WERI-Rb-1 (cell line): ENCODE data around the gene NFYA.

Source experiments
- DNase-seq: peaks from one replicate; pipeline ENCODE4 v3.0.0-alpha.2; 2020
- H3K27ac ChIP-seq: fragments of 250-450 bp; sonication (Bioruptor Pico); 2 replicates; pipeline ENCODE4 v1.5.1; 2020; ENCODE audit warnings: mild to moderate bottlenecking, moderate library complexity
- H3K27me3 ChIP-seq: fragments of 250-450 bp; sonication (Bioruptor Pico); 2 replicates; pipeline ENCODE4 v1.5.1; 2021; ENCODE audit warnings: mild to moderate bottlenecking, low read depth, moderate library complexity; ENCODE audit not compliant: insufficient read depth, severe bottlenecking
- H3K36me3 ChIP-seq: fragments of 250-450 bp; sonication (Bioruptor Pico); 2 replicates; pipeline ENCODE4 v1.5.1; 2020; ENCODE audit warnings: mild to moderate bottlenecking, moderate library complexity
- H3K4me3 ChIP-seq: 2 replicates; pipeline ENCODE4 v1.5.1; 2011; ENCODE audit warnings: low read depth, mild to moderate bottlenecking, control low read depth, low read length
- H3K9me3 ChIP-seq: fragments of 250-450 bp; sonication (Bioruptor Pico); 2 replicates; pipeline ENCODE4 v1.5.1; 2021; ENCODE audit warnings: mild to moderate bottlenecking, moderate library complexity; ENCODE audit not compliant: severe bottlenecking
- CTCF ChIP-seq: IDR thresholded peaks from 2 replicates; pipeline ENCODE4 v1.5.1; 2011; ENCODE audit warnings: low read depth, mild to moderate bottlenecking, control low read depth, inconsistent platforms, low read length

NFYA gene

GRCh38 chr6:41047745-41048732 lies 24.7 kb upstream of the NFYA start:
- Histone ChIP-seq H3K27ac (no peak overlapping the region), H3K36me3 (no peaks in the 10 kb centered on the region), H3K27me3 (no peaks in the 10 kb centered on the region), H3K9me3 (no peaks in the 10 kb centered on the region), H3K4me3 (no peak overlapping the region)
- no peak for TF ChIP-seq CTCF
- no peak for DNase-seq

GRCh38 chr6:41049521-41049920 lies 23.3 kb upstream of the NFYA start:
- Histone ChIP-seq H3K9me3 (no peaks in the 10 kb centered on the region), H3K27me3 (no peaks in the 10 kb centered on the region), H3K36me3 (no peaks in the 10 kb centered on the region), H3K27ac (no peak overlapping the region), H3K4me3 (no peak overlapping the region)
- no peak for DNase-seq
- TF ChIP-seq CTCF: no peak

GRCh38 chr6:41049955-41050354 lies 22.8 kb upstream of the NFYA start:
- no peak for TF ChIP-seq CTCF
- no peak overlapping the region for H3K27ac ChIP-seq
- H3K27me3 ChIP-seq: no peaks in the 10 kb centered on the region
- no peak overlapping the region for H3K4me3 ChIP-seq
- H3K9me3 ChIP-seq: no peaks in the 10 kb centered on the region
- H3K36me3 ChIP-seq: no peaks in the 10 kb centered on the region
- no peak for DNase-seq

- Histone ChIP-seq H3K27ac (no peak overlapping the region), H3K9me3 (no peaks in the 10 kb centered on the region), H3K4me3 (no peak overlapping the region), H3K36me3 (no peaks in the 10 kb centered on the region), H3K27me3 (no peaks in the 10 kb centered on the region)
- no peak for TF ChIP-seq CTCF
- no peak for DNase-seq
These were observed 22.2 kb upstream of the NFYA start for GRCh38 chr6:41050536-41050935.

- Histone ChIP-seq H3K4me3 (no peak overlapping the region), H3K36me3 (no peaks in the 10 kb centered on the region), H3K9me3 (no peaks in the 10 kb centered on the region), H3K27ac (no peak overlapping the region), H3K27me3 (no peaks in the 10 kb centered on the region)
- TF ChIP-seq CTCF: no peak
- DNase-seq: no peak
These were observed 20.9 kb upstream of the NFYA start for GRCh38 chr6:41051873-41052272.
